Muscle of arm (tissue), 12 donors: Measurements from ENCODE around the gene PRKAR1B. TPM values are rescaled to one million over a fixed set of nuclear protein-coding genes. Genes with fewer than 3 reads are reported as not detected.
A peak's percentile ranks its signal among the peaks of the same experiment; 100 is the strongest.
"Not testable (repeated sequence)": the region's sequence is repeated elsewhere in the genome, so short reads cannot be mapped to it uniquely, and the experiment has no call there.

Experiments
- DNase-seq: peaks from one replicate; pipeline ENCODE4 v3.0.0-alpha.2; 2013
- polyA plus RNA-seq, 12 donors: library from polyadenylated mRNA; unstranded; fragments of 120-200 nt; gene quantifications; one replicate each; pipeline ENCODE4 v1.2.1, GENCODE V29; 2013; ENCODE audit not compliant: insufficient read length in 12 of 12

The PRKAR1B gene
- polyA plus RNA-seq, 12 donors = 24.3 to 65.7 (median 26.8) TPM; not detected in 1

- DNase-seq = no peak
These were observed 75.9 kb downstream of the PRKAR1B start for GRCh38 chr7:651032-651728.

- no peak for DNase-seq
These were observed 76.6 kb downstream of the PRKAR1B start for GRCh38 chr7:650339-651031.

GRCh38 chr7:646951-647350, 80.1 kb downstream of the PRKAR1B start:
- no peak for DNase-seq

- DNase-seq = no peak
These were observed 80.6 kb downstream of the PRKAR1B start for GRCh38 chr7:646487-646886.

GRCh38 chr7:645606-646005, 81.5 kb downstream of the PRKAR1B start:
- no peak for DNase-seq

- no peak for DNase-seq
These were observed 82.4 kb downstream of the PRKAR1B start for GRCh38 chr7:644381-645305.

GRCh38 chr7:641966-642365, 85.1 kb downstream of the PRKAR1B start:
- DNase-seq = no peak

- no peak for DNase-seq
These were observed 85.8 kb downstream of the PRKAR1B start for GRCh38 chr7:641269-641671.

GRCh38 chr7:638256-639011, 88.6 kb downstream of the PRKAR1B start:
- no peak for DNase-seq

GRCh38 chr7:637826-638225, 89.3 kb downstream of the PRKAR1B start:
- no peak for DNase-seq

GRCh38 chr7:636396-636795, 90.7 kb downstream of the PRKAR1B start:
- peak; percentile 14 for DNase-seq

GRCh38 chr7:635687-636382, 91.2 kb downstream of the PRKAR1B start:
- DNase-seq = not testable (repeated sequence)

GRCh38 chr7:635227-635626, 91.9 kb downstream of the PRKAR1B start:
- no peak for DNase-seq

GRCh38 chr7:633381-634018, 93.6 kb downstream of the PRKAR1B start:
- no peak for DNase-seq

GRCh38 chr7:632831-633210, 94.3 kb downstream of the PRKAR1B start:
- DNase-seq = no peak

- no peak for DNase-seq
These were observed 94.9 kb downstream of the PRKAR1B start for GRCh38 chr7:631964-632830.

- no peak for DNase-seq
These were observed 95.8 kb downstream of the PRKAR1B start for GRCh38 chr7:631291-631711.

- DNase-seq = no peak
These were observed 96.5 kb downstream of the PRKAR1B start for GRCh38 chr7:630539-630938.

GRCh38 chr7:630111-630511, 97.0 kb downstream of the PRKAR1B start:
- no peak for DNase-seq

GRCh38 chr7:628826-629225, 98.3 kb downstream of the PRKAR1B start:
- no peak for DNase-seq
